Inflammatory macrophage treated with lipopolysaccharide for 4 hours (primary cell): ENCODE data around the gene ADORA2A.
A peak's percentile ranks its signal among the peaks of the same experiment; 100 is the strongest.

Experiments
- DNase-seq: peaks from one replicate; pipeline ENCODE4 v3.0.0-alpha.2; 2020

The ADORA2A gene

GRCh38 chr22:24419475-24419850 lies 7.9 kb upstream of the ADORA2A start:
- no peak for DNase-seq

GRCh38 chr22:24420072-24420976 lies 7.1 kb upstream of the ADORA2A start:
- no peak for DNase-seq

DNA sequence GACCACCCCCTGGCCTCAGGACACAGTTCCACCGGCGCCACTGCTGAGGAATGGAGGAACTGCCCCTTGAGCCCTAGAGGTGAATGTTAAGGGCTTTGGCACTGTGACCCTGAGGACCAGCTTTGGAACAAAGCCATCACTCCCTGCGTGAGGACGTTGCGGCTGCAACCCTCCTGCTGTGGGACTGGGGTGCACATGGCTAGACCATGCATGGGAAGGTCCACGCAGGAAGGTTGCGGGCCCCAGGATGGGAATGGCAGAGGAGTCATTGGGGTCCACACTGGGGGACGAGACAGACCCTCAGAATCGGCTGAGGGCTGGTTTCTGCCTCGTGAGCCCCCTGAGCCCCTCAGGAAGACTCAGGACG lies 6.4 kb upstream of the ADORA2A start:
- DNase-seq = no peak

GRCh38 chr22:24421428-24421931 lies 5.9 kb upstream of the ADORA2A start:
- DNase-seq = no peak

DNA sequence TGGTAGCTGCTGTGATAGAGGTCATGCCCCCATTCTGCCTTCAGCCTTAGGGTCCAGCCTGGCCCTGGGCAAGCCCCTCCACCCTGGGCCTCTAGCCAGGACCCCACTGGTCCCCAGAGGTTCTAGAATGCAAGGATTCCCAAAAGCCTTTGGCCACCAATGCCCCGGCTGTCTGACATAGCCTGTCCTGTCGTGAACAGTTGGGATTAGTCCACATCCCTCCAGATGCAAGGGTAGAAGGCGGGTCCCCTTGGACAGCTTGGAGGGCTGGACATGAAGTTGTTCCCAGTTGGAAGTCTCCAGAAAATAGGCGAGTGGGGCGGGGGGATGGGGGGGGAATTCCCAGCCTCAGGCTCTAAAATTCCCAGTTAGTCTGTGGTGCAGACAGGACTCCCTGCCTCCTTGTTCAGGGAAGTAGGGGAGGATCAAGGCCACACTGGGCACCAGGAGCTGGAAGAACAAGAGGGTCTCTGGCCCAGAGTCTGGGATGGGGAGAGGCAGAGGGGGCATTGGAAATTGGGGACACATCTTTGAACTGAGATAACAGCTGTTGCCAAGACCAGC lies 5.2 kb upstream of the ADORA2A start:
- no peak for DNase-seq

DNA sequence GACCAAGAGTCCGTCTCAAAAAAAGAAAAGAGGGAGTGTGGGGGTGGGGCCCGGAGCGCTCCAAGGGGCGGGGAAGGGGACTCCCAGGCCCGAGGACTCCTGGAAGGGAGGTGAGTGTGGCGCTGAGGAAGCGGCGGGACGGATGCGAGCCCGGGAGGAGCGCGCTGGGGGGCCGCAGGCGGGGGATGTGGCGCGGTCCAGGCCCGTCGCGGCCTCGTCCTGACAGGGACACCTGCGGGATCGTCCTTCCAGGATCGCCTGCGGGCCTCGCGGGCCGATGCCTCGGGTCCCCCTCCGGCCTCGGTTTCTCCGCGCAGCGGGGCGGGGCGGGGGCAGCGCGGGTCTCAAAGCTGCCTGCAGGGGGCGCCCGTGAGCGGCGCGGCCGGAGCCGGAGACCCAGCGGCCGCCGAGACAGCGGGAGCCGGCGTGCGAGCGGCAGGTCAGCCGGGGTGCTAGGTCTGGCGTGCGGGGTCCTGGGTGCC lies 3.8 kb upstream of the ADORA2A start:
- DNase-seq = peak; percentile 62

- no peak for DNase-seq
Observed at GRCh38 chr22:24424001-24424900, 3.1 kb upstream of the ADORA2A start.

DNA sequence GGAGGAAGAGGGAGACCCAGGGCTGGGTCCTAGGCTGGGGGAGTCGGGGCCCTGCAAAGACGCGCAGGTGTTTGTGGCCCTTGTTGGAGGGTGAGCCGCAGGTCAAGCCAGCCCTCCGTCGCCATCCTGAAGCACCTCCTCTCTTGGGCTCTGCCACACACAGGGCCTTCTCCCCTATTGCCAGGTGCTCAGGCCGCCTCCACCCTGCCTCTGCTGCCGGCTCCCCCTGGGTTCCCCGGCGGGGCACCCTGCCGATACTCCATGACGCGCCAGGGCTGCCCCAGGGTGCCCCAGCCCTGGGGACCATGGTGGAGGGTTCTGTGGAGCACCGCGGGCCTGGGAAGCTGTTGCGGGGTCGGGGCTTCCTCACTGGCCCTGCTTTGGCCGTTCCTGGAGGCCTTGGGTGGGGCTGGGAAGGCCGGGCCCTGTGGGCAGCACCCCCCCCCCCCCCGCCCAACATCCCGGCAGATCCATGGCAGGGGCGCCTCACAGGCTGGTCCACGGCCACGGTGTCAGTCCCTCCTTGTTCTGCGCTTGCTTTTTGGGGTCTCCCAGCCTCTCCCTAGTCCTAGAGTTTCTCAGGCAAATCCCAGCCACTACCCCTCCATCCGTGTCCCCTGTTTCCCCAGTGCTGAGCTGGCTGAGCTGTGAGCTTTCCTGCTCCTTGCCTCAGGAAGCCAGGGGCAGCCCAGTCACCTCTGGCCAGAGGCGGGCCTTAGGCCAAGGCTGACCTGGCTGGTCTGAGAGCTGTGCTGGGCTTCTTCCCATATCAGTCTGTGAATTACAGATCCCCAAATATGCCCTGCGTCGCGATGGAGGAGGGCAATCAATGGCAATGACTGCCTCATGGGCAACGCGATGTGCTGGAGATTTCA lies 2.3 kb upstream of the ADORA2A start:
- DNase-seq = no peak

DNA sequence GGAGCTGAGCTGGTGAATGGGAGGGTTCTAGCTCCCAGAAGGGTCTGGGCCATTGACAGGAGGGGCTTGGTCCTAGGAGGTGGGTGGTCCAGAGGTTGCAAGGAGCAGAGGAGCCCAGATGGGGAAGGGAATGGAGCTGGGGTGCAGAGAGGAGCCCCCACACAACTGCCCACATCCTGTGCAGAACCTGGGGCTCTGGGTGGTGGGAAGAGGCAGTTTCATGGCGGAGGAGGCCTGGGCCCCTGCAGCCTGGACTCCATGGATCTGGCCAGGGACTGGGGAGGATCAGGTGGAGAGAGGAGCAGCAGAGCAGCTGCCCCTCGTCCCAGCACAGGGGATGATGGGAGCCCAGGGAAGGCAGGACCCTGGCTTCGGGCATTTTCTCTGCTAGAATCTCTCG lies 963 bp upstream of the ADORA2A start:
- DNase-seq = no peak

- DNase-seq = no peak
Observed at GRCh38 chr22:24426851-24427499, 424 bp upstream of the ADORA2A start.

DNA sequence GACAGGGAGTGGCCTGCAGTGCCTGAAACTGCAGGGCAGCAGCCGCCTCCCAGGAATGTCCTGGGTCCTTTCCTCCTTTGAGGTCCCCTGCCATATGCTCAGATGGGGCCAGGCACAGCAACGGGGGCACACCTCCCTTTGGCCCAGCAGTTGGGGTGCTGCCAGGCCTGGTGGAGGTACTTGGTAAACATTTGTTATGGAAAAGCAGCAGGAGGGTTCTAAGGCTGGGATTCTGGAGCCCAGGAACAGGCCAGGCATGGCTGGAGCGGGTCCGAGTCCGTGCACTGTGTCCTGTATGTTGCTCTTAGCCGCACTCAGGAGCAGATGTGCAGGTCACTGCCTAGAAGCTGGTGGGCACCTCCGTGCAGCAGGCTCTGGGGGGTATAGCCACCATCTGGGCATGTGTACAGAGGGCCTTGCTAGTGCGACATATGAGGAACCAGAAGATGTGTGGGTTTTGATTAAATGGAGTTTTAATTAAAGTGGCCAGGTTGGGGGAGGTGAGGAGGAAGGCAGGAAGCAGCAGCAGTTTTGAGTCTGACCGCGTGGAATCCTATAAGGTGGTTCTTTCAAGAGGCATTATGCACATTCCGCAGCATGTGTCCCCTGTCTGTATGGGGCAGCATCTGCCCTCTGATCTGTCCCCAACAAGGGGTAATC lies 1.5 kb downstream of the ADORA2A start:
- no peak for DNase-seq

DNA sequence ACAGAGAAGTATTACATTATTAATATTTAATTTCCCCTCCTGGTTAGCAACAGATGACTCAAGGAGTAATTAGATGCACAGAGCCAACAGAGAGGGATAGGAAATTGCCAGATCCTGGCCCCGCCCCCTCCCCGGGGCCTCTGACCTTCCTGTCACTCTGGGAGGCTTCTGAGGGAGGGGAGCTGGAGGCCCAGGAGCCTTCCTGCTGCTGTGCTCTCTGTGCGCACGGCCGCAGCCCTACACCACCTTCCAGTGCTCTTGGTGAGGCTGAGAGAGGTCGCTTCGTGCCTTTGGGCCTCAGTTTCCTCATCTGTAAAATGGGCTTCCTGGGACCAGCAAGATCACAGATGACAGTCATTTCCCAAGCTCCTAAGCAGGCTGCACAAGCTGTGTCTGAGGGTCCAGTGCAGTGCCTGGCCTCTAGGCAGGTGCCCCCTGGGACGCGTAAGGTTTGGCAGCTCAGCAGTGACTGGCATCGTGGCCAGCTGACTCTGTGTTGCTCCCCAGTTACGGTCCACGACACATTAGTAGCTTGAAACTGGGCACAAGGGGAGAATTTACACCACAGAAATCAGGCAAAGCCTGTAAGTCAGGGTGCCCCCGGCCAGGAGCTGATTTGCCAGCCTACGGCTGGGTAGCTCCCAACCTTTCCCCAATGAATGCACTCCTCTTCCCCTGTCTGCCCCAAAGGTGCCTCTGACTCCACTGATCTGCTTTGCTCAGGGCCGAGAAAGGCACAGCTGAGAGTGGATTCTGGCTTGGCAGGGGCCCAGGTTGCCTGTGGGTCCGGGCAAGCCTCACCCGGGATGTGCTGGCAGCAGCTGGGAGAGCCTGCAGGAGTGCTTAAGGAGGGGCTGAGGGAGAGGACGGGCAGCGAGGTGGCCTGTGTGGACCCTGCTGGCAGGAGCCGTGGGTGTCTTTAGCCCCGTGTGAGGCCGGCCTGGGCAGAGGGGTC lies 2.3 kb downstream of the ADORA2A start:
- peak; percentile 63 for DNase-seq

DNA sequence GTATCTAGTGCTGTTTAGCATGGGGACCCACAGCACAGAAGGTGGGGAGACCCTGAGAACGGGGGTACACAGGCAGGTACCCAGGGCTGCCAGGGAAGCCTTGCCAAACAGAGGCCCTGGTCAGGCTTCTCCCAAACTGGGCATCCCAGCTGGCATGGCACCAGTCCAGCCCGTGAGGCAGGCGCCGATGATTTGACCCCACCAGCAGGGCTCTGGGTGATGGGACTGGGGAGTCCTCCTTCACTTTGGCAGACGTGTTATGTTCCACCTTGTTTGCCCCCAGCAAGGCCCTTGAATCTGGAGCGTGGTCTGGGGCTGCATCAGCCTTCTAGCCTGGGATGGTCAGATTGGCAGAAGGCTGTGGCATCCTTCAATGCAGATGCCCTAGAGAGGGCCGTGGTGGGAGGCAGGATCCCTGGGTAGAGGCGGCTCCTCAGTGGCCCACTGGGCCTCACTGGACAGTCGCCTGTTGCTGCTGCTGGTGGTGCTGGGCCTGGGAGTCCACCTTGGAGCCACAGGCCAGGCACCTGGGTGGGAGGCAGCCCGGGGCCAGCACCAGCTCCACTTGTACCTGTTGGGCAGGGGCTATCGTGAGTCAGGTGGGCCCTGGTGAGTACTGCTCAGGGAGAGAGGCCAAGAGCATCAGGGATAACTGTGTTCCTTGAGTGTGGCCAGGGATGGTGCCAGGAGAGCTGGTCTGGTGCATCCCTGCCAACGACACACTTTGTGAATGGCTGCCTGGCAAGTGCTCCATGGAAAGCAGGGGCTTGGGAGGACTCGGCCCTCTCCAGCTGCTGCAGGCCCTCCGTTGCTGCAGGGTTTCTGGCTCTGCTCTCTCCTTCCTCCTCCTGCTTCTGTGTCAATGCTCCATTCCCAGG lies 3.3 kb downstream of the ADORA2A start:
- DNase-seq = no peak

GRCh38 chr22:24431309-24432034 lies 4.1 kb downstream of the ADORA2A start:
- DNase-seq = no peak

GRCh38 chr22:24432059-24432853 lies 4.9 kb downstream of the ADORA2A start:
- DNase-seq = no peak

DNA sequence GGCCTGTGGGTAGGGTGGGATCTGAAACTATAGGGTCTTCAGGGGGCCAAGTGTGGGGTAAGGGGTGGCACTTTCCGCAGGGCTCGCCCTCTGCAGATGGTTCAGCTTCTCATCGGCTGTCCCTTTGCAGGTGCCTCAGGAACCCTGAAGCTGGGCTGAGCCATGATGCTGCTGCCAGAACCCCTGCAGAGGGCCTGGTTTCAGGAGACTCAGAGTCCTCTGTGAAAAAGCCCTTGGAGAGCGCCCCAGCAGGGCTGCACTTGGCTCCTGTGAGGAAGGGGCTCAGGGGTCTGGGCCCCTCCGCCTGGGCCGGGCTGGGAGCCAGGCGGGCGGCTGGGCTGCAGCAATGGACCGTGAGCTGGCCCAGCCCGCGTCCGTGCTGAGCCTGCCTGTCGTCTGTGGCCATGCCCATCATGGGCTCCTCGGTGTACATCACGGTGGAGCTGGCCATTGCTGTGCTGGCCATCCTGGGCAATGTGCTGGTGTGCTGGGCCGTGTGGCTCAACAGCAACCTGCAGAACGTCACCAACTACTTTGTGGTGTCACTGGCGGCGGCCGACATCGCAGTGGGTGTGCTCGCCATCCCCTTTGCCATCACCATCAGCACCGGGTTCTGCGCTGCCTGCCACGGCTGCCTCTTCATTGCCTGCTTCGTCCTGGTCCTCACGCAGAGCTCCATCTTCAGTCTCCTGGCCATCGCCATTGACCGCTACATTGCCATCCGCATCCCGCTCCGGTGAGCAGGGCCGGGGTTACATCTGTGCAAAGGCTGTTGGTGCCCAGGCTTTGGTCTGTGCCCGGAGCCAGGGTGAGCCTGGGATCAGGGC lies 5.8 kb downstream of the ADORA2A start:
- DNase-seq = no peak
